ENCODE results near the gene FOXF1. TPM values are rescaled to one million over a fixed set of nuclear protein-coding genes. Genes with fewer than 3 reads are reported as not detected.
A peak's percentile ranks its signal among the peaks of the same experiment; 100 is the strongest.

FOXF1 gene
- total RNA-seq, 1 donor from 2014 or later: 0.47 TPM

DNA sequence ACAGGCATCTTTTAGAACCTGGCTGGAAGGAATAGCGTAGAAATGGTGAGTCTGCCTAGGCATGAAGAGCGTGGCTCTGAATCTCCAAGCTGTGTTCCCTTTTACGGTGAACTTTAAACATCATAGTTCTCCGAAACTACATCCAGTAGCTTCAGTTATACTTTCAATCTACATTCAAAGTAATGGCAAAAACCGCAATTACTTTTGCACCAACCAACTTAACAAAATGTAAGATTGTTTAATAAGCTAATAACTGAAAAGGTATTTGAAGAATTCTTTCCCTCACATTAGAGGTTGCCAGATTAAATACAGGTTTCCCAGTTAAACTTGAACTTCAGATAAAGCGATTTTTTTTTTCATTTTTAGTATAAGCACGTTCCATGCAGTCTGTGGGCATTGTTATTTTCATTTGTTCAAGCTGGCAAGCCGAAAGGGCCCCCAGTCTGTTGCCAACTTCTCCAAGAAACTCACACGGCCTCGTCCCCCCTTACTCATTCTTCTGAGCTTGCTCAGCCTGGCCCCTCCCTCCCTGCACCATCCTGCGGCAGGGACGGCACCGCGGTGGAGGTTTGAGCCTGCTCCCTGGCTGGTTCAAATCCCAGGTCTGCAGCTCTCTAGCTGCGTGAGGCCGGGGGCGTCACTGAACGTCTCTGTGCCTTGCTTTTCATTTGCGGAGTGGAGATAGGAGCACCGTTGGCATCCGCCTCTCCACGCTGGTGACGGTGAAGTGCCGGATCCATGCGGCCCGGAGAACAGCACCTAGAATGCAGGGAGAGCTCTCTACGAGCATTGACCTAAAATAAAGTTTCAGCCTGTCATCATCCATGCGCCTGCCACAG lies 48.2 kb downstream of the FOXF1 start:
- DNase-seq: no peak

DNA sequence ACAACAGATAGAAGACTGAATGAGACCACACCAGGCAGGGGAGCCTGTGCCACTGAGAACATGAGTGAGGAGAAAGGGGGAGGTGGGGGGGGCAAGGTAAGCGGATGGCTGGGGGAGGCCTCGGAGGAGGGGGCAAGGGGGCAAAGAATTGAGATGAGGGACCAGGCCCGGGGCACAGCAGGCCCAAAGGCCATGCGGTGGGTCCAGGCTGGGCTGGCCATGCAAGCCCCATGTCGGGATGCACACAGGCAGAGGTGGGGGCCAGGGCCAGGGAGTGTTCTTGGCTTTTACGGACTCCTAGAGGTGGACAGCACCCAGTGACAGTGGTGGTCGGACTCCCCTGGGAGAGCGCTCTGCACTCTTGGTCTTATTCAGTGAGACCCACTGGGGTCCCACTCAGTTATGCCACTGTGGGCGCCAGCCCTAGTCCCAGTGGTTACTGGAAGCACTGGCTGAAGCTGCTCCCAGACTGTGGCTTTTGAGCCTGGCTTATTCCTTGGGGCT lies 49.5 kb downstream of the FOXF1 start:
- DNase-seq: no peak

GRCh38 chr16:86562356-86562755 lies 52.0 kb downstream of the FOXF1 start:
- DNase-seq: no peak

- peak; percentile 62 for DNase-seq
Observed at GRCh38 chr16:86563469-86564345, 53.4 kb downstream of the FOXF1 start.

Other genes with a start within 250 kb of the FOXF1 start
- 10.3 TPM for gene MTHFSD, start 44.7 kb downstream of the FOXF1 start, total RNA-seq
- gene FOXC2, start 56.3 kb downstream of the FOXF1 start, total RNA-seq: 0.62 TPM
- 0.47 TPM for gene FOXL1, start 68.0 kb downstream of the FOXF1 start, total RNA-seq

Measured in occipital lobe (tissue), 2 donors.